DMS79 (cell line): ENCODE results near the gene NEURL1B.
"Not testable (repeated sequence)": the region's sequence is repeated elsewhere in the genome, so short reads cannot be mapped to it uniquely, and the experiment has no call there.

Source experiments
- DNase-seq: peaks from one replicate; lab custom pipeline; 2025; lab: John Stamatoyannopoulos, UW

The NEURL1B gene

GRCh38 chr5:172634106-172634899 lies 6.8 kb upstream of the NEURL1B start:
- no peak for DNase-seq

GRCh38 chr5:172635038-172635437 lies 6.0 kb upstream of the NEURL1B start:
- DNase-seq: no peak

- DNase-seq: no peak
Observed at GRCh38 chr5:172636279-172637050, 4.6 kb upstream of the NEURL1B start.

- DNase-seq: peak; percentile 86
Observed at GRCh38 chr5:172637110-172637580, 3.9 kb upstream of the NEURL1B start.

GRCh38 chr5:172637740-172638139 lies 3.3 kb upstream of the NEURL1B start:
- no peak for DNase-seq

GRCh38 chr5:172638209-172638768 lies 2.8 kb upstream of the NEURL1B start:
- no peak for DNase-seq

GRCh38 chr5:172640139-172640538 lies 924 bp upstream of the NEURL1B start:
- DNase-seq: no peak

- no peak for DNase-seq
Observed at GRCh38 chr5:172641359-172642050, 442 bp downstream of the NEURL1B start.

- DNase-seq: no peak
Observed at GRCh38 chr5:172642051-172642409, 967 bp downstream of the NEURL1B start.

GRCh38 chr5:172642486-172642885 lies 1.4 kb downstream of the NEURL1B start:
- no peak for DNase-seq

- DNase-seq: no peak
Observed at GRCh38 chr5:172642926-172643871, 2.1 kb downstream of the NEURL1B start.

- no peak for DNase-seq
Observed at GRCh38 chr5:172644266-172644665, 3.2 kb downstream of the NEURL1B start.

- no peak for DNase-seq
Observed at GRCh38 chr5:172644711-172645110, 3.6 kb downstream of the NEURL1B start.

GRCh38 chr5:172645271-172646055 lies 4.4 kb downstream of the NEURL1B start:
- no peak for DNase-seq

- no peak for DNase-seq
Observed at GRCh38 chr5:172646716-172647285, 5.7 kb downstream of the NEURL1B start.

- DNase-seq: no peak
Observed at GRCh38 chr5:172647352-172648012, 6.4 kb downstream of the NEURL1B start.

GRCh38 chr5:172648013-172648381 lies 6.9 kb downstream of the NEURL1B start:
- DNase-seq: no peak

GRCh38 chr5:172648755-172649154 lies 7.7 kb downstream of the NEURL1B start:
- DNase-seq: no peak

GRCh38 chr5:172656496-172656895 lies 15.4 kb downstream of the NEURL1B start:
- DNase-seq: not testable (repeated sequence)
